Mesenchymal stem cell (in vitro differentiated cells and primary cell): ENCODE data around the gene MED9.
"Not testable (repeated sequence)": the region's sequence is repeated elsewhere in the genome, so short reads cannot be mapped to it uniquely, and the experiment has no call there.

Experiments used
- DNase-seq: peaks from one replicate; pipeline ENCODE4 v3.0.0-alpha.2; 2013
- H2AFZ ChIP-seq: one replicate; pipeline ENCODE4 v1.6.1; 2013; ENCODE audit warnings: low read depth, mild to moderate bottlenecking, control low read depth, inconsistent platforms, low read length, moderate library complexity
- H2AK5ac ChIP-seq: 2 replicates; pipeline ENCODE4 v1.6.1; 2013; ENCODE audit warnings: low read length, moderate library complexity, mild to moderate bottlenecking, inconsistent platforms; ENCODE audit not compliant: severe bottlenecking
- H2BK120ac ChIP-seq: one replicate; pipeline ENCODE4 v1.6.1; 2013; ENCODE audit warnings: low read depth, mild to moderate bottlenecking, inconsistent platforms, low read length, moderate library complexity
- H2BK12ac ChIP-seq, 2 experiments: one replicate each; pipeline ENCODE4 v1.6.1; 2013; ENCODE audit warnings: inconsistent platforms in 2 of 2, low read length in 2 of 2, mild to moderate bottlenecking in 2 of 2, moderate library complexity in 2 of 2, control low read depth in 1 of 2
- H2BK15ac ChIP-seq: one replicate; pipeline ENCODE4 v1.6.1; 2013; ENCODE audit warnings: mild to moderate bottlenecking, low read depth, inconsistent platforms; ENCODE audit not compliant: poor library complexity, severe bottlenecking
- H2BK5ac ChIP-seq: 2 replicates; pipeline ENCODE4 v1.6.1; 2013; ENCODE audit warnings: low read depth, mild to moderate bottlenecking, low read length, control low read depth, inconsistent platforms; ENCODE audit not compliant: poor library complexity, severe bottlenecking
- H3K14ac ChIP-seq, 2 experiments: one replicate each; pipeline ENCODE4 v1.6.1; 2013; ENCODE audit warnings: inconsistent platforms in 2 of 2, low read length in 2 of 2, control low read depth in 1 of 2, mild to moderate bottlenecking in 1 of 2, moderate library complexity in 1 of 2
- H3K18ac ChIP-seq, 2 experiments: one replicate each; pipeline ENCODE4 v1.6.1; 2013; ENCODE audit warnings: inconsistent platforms in 2 of 2, low read length in 2 of 2, control low read depth in 1 of 2, low read depth in 1 of 2, mild to moderate bottlenecking in 1 of 2
- H3K23ac ChIP-seq, 2 experiments: one replicate each; pipeline ENCODE4 v1.6.1; 2013; ENCODE audit warnings: inconsistent platforms in 2 of 2, low read length in 2 of 2, mild to moderate bottlenecking in 2 of 2, moderate library complexity in 2 of 2, control low read depth in 1 of 2
- H3K27ac ChIP-seq: 2 replicates; pipeline ENCODE4 v1.5.1; 2013; ENCODE audit warnings: mild to moderate bottlenecking, moderate library complexity, low read length, control low read depth, inconsistent platforms; ENCODE audit not compliant: poor library complexity, severe bottlenecking
- H3K27me3 ChIP-seq, 2 experiments: 2 replicates each; pipeline versions ENCODE4 v1.6.1 to v1.7.0; 2013; ENCODE audit warnings: low read length in 2 of 2, mild to moderate bottlenecking in 2 of 2, moderate library complexity in 2 of 2, control low read depth in 1 of 2, inconsistent platforms in 1 of 2; ENCODE audit not compliant: control insufficient read depth in 1 of 2, insufficient read depth in 1 of 2
- H3K36me3 ChIP-seq, 2 experiments: 2 replicates each; pipeline versions ENCODE4 v1.6.1 to v1.7.0; 2013; ENCODE audit warnings: low read length in 2 of 2, control low read depth in 1 of 2, inconsistent platforms in 1 of 2, low read depth in 1 of 2, mild to moderate bottlenecking in 1 of 2; ENCODE audit not compliant: insufficient read depth in 2 of 2, control insufficient read depth in 1 of 2
- H3K4ac ChIP-seq, 2 experiments: one replicate each; pipeline ENCODE4 v1.6.1; 2013; ENCODE audit warnings: inconsistent platforms in 2 of 2, low read length in 2 of 2, mild to moderate bottlenecking in 2 of 2, moderate library complexity in 2 of 2, control low read depth in 1 of 2, low read depth in 1 of 2
- H3K4me1 ChIP-seq: 2 replicates; pipeline ENCODE4 v1.6.1; 2013; ENCODE audit warnings: low read depth, low read length, control low read depth; ENCODE audit not compliant: control insufficient read depth, insufficient read depth
- H3K4me2 ChIP-seq: 2 replicates; pipeline ENCODE4 v1.6.1; 2013; ENCODE audit warnings: low read length, mild to moderate bottlenecking, inconsistent platforms; ENCODE audit not compliant: poor library complexity, severe bottlenecking
- H3K4me3 ChIP-seq, 2 experiments: 2 replicates each; pipeline versions ENCODE4 v1.5.1 to v1.7.0; 2013; ENCODE audit warnings: low read length in 2 of 2, mild to moderate bottlenecking in 2 of 2, control low read depth in 1 of 2, low read depth in 1 of 2; ENCODE audit not compliant: insufficient read depth in 1 of 2
- H3K79me1 ChIP-seq: replicated peaks from 2 replicates; pipeline ENCODE4 v1.6.1; 2013; ENCODE audit warnings: mild to moderate bottlenecking, control low read depth, low read length, inconsistent platforms; ENCODE audit not compliant: poor library complexity, severe bottlenecking
- H3K9ac ChIP-seq: 2 replicates; pipeline ENCODE4 v1.7.0; 2013; ENCODE audit warnings: mild to moderate bottlenecking, low read length, moderate library complexity
- H3K9me3 ChIP-seq: 2 replicates; pipeline ENCODE4 v1.7.0; 2013; ENCODE audit warnings: mild to moderate bottlenecking, low read length; ENCODE audit not compliant: control insufficient read depth
- H4K8ac ChIP-seq: one replicate; pipeline ENCODE4 v1.6.1; 2013; ENCODE audit warnings: inconsistent platforms, mild to moderate bottlenecking, low read length, moderate library complexity
- H4K91ac ChIP-seq: one replicate; pipeline ENCODE4 v1.6.1; 2013; ENCODE audit warnings: mild to moderate bottlenecking, low read length, inconsistent platforms
- WGBS: methylation state at CpG from one replicate; pipeline ENCODE4 v1.1.7; 2013; ENCODE audit warnings: mixed read lengths; 5-methylcytosine and 5-hydroxymethylcytosine counted together

The MED9 gene

DNA sequence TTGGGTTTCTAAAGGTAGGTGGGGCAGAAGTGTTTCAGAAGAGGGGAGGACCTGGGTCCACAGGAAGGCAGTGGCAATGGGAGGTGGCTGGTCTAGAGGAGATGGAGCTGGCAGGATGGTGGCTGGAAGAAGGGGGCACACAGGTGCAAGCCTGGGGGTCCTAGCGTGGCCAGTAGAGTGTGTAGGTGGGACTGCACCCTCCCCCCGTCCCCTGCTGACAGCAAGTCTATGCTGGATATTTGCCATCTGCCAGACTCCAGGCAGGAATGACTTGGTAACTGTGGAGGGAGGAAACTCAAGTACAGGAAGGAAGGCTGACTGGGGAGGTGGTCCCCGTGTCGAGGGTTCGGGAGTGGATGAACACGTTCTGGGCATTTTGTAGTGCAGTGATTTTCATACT, 8.6 kb downstream of the MED9 start:
- DNase-seq = no peak
- Histone ChIP-seq H3K79me1 (peaks cover 24% of the 10 kb centered on the region), H3K4me3 (no peak overlapping the region), H3K23ac (no peak overlapping the region), H2BK120ac (no peak overlapping the region), H2BK5ac (no peak overlapping the region), H3K36me3 (peaks cover 19 to 32% of the 10 kb centered on the region in 2 experiments), H3K14ac (no peak overlapping the region), H3K9ac (no peak overlapping the region), H3K9me3 (no peaks in the 10 kb centered on the region), H3K18ac (no peak overlapping the region), H3K4ac (no peak overlapping the region), H3K27me3 (no peaks in the 10 kb centered on the region), H3K4me1 (peaks cover 6% of the 10 kb centered on the region), H4K8ac (peak overlapping the region; percentile 25), H3K4me2 (no peak overlapping the region), H2BK12ac (no peak overlapping the region), H4K91ac (peak overlapping the region; percentile 32), H3K27ac (no peak overlapping the region), H2BK15ac (no peak overlapping the region), H2AK5ac (no peak overlapping the region), H2AFZ (no peak overlapping the region)
- WGBS = 86% methylated on average over 6 of the region's 6 CpGs

DNA sequence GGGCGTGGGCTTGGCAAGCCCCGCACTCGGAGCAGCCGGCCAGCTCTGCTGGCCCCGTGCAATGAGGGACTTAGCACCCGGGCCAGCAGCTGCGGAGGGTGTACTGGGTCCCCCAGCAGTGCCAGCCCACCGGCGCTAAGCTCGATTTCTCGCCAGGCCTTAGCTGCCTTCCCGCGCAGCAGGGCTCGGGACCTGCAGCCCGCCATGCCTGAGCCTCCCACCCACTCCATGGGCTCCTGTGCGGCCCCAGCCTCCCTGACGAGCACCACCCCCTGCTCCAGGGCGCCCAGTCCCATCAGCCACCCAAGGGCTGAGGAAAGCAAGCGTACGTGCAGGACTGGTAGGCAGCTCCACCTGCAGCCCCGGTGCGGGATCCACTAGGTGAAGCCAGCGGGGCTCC, 9.6 kb downstream of the MED9 start:
- H3K9ac ChIP-seq, H3K4me1 ChIP-seq, H3K27me3 ChIP-seq, H2BK12ac ChIP-seq, H3K27ac ChIP-seq, H2BK120ac ChIP-seq, H4K91ac ChIP-seq, H2BK15ac ChIP-seq, H2BK5ac ChIP-seq, H3K4me2 ChIP-seq, DNase-seq, H3K4ac ChIP-seq, H3K4me3 ChIP-seq, H3K18ac ChIP-seq, H2AK5ac ChIP-seq, H4K8ac ChIP-seq, H3K23ac ChIP-seq, H3K9me3 ChIP-seq, H2AFZ ChIP-seq, H3K14ac ChIP-seq: not testable (repeated sequence)
- WGBS = 98% methylated on average over 21 of the region's 23 CpGs
- Histone ChIP-seq H3K79me1 (peaks cover 23% of the 10 kb centered on the region), H3K36me3 (peaks cover 26 to 36% of the 10 kb centered on the region in 2 experiments)

DNA sequence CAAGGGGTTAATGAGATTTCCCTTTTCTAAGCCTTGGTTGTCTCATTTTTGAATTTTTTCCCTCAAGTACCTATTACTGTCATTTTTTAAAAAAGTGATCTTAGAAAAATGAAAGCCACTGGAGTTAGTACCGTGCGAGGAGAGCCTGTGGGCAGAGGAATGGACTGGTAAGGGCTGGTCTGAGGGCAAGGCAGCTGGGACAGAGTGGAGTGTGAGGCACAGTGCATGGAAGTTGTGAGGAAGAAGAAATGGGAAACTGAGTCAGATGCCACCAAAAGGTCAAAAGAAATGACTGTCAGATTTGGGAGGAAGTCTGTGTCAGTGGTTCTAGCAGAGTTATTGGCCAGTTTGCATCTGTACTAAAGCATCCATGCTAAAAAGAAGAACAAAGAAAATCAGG, 11.2 kb downstream of the MED9 start:
- H3K4me1 ChIP-seq = peaks cover 6% of the 10 kb centered on the region
- peaks cover 25% of the 10 kb centered on the region for H3K79me1 ChIP-seq
- H4K91ac ChIP-seq = no peak overlapping the region
- no peak overlapping the region for H2BK12ac ChIP-seq
- no peak overlapping the region for H3K4me3 ChIP-seq
- H4K8ac ChIP-seq = no peak overlapping the region
- H3K36me3 ChIP-seq = peaks cover 38 to 51% of the 10 kb centered on the region in 2 experiments
- no peak for DNase-seq
- H2BK5ac ChIP-seq = no peak overlapping the region
- H2BK120ac ChIP-seq = no peak overlapping the region
- H2BK15ac ChIP-seq = no peak overlapping the region
- WGBS = 95% methylated on average over 1 of the region's 2 CpGs
- H2AFZ ChIP-seq = no peak overlapping the region
- no peak overlapping the region for H3K18ac ChIP-seq
- no peak overlapping the region for H3K27ac ChIP-seq
- no peak overlapping the region for H3K14ac ChIP-seq
- no peak overlapping the region for H3K23ac ChIP-seq
- H3K4ac ChIP-seq = no peak overlapping the region
- no peak overlapping the region for H3K9ac ChIP-seq
- H3K4me2 ChIP-seq = no peak overlapping the region
- H3K27me3 ChIP-seq = no peaks in the 10 kb centered on the region
- H2AK5ac ChIP-seq = no peak overlapping the region
- no peaks in the 10 kb centered on the region for H3K9me3 ChIP-seq

DNA sequence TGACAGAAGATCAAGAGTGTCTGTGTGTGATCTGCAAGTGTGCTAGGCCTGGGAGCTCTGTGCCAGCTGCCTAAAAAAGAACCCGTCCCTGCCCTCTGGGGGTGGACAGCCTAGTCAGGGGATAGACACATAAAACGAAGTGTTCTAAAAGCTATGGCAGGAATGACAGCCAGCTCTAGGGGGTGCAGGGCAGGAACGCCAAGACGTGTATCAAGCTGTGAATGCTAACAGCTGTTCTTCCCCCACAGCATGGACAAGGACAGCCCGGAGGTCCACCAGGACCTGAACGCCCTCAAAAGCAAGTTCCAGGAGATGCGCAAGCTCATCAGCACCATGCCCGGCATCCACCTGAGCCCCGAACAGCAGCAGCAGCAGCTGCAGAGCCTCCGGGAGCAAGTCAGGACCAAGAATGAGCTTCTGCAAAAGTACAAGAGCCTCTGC, 14.3 kb downstream of the MED9 start:
- Histone ChIP-seq H3K27ac (no peak overlapping the region), H2BK15ac (no peak overlapping the region), H3K4me2 (no peak overlapping the region), H2BK12ac (no peak overlapping the region), H3K4ac (no peak overlapping the region), H3K23ac (no peak overlapping the region), H3K9ac (no peak overlapping the region), H3K79me1 (peaks cover 8% of the 10 kb centered on the region), H3K4me1 (peaks cover 16% of the 10 kb centered on the region), H3K4me3 (no peak overlapping the region), H2BK5ac (no peak overlapping the region), H2BK120ac (no peak overlapping the region), H2AK5ac (no peak overlapping the region), H2AFZ (no peak overlapping the region), H3K36me3 (peaks cover 31 to 48% of the 10 kb centered on the region in 2 experiments), H3K27me3 (peaks cover 0 to 10% of the 10 kb centered on the region in 2 experiments), H3K14ac (no peak overlapping the region), H3K9me3 (no peaks in the 10 kb centered on the region), H3K18ac (no peak overlapping the region), H4K8ac (no peak overlapping the region), H4K91ac (no peak overlapping the region)
- 91% methylated on average over 10 of the region's 10 CpGs for WGBS
- DNase-seq = no peak
